Measurements from ENCODE around the gene LBX2.

The LBX2 gene

DNA sequence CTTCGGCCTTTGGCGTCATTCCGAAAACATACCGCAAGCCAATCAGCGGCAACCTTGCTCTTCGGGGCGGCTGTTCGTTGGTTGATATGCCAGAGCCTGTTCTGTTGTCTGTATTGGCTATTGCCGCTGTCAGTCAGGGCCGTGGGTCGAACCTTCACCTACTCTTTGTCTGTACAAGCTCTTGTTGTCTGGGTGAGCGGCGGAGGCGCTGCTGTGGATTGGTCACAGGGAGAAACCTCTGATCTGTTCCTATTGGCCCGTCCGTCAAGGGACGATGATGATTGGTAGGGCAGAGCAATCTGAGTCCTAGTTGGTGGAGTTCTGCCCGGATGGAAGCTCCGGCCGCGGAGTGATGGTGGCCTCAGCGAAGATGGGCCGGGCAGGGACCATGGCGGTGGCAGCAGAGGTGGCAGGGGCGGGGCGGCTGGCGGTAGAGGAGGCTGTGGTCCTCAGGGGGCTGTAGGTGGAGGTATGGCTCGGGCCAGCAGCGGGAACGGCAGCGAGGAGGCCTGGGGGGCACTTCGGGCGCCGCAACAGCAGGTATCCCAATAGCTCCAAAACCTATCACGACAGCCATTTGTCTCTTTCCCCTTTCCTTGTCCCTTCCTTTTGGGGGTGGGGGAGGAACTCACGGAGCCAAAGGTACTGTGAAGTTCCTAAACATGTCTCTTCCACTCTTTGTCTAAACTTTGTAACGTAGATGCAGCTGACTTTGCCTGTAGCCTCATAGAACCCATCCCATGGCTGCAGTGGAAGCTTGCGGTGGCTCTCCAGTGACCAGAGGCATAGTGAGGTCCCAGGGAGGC lies 41.1 kb downstream of the LBX2 start, which contains the start of gene WBP1:
WBP1 (plus strand) TSS at position 307 of the 806 bp plus-strand sequence; CDS start at position 472, 165 bp downstream.
- peak; percentile 94 to 99 (median 96) for DNase-seq (ENCODE audit: low read depth in 4 of 4, low spot score in 1 of 4)

DNA sequence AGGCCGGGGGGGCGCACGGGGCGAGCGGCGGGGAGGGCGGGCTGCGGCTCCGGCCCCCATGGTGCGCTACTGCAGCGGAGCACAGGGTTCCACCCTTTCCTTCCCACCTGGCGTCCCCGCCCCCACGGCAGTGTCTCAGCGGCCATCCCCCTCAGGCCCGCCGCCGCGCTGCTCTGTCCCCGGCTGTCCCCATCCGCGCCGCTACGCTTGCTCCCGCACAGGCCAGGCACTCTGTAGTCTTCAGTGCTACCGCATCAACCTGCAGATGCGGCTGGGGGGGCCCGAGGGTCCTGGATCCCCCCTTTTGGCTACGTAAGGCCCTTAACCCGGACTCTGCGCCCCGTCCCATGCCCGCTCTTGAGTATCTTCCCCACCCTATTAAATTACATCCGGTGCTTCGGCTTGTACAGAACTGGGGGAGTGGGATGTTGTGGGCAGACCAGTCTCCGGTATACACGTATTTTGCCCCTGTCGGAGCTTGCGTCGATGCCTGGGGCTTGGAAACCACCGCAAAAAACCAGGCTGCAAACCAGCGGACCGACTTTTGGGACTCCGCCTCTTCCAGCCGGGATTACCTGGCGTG lies 41.8 kb downstream of the LBX2 start:
- DNase-seq (ENCODE audit: low read depth in 4 of 4, low spot score in 1 of 4), result peak; percentile 49 to 75 (median 64)

DNA sequence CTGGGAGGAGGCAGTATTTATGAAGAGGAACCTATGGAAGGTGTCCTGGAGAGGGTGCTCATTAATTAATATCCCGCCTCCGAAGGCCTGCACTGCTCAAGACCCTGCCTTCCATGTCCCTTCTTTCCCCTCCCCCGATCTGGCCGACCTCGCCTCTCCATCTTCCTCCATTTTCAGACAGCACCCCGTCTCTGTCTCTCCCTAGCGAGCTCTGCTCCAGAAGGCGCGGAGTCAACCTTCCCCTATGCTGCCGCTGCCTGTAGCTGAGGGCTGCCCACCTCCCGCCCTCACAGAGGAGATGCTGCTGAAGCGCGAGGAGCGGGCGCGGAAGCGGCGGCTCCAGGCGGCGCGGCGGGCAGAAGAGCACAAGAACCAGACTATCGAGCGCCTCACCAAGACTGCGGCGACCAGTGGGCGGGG lies 42.3 kb downstream of the LBX2 start:
- no peak for DNase-seq (ENCODE audit: low read depth in 4 of 4, low spot score in 1 of 4)

DNA sequence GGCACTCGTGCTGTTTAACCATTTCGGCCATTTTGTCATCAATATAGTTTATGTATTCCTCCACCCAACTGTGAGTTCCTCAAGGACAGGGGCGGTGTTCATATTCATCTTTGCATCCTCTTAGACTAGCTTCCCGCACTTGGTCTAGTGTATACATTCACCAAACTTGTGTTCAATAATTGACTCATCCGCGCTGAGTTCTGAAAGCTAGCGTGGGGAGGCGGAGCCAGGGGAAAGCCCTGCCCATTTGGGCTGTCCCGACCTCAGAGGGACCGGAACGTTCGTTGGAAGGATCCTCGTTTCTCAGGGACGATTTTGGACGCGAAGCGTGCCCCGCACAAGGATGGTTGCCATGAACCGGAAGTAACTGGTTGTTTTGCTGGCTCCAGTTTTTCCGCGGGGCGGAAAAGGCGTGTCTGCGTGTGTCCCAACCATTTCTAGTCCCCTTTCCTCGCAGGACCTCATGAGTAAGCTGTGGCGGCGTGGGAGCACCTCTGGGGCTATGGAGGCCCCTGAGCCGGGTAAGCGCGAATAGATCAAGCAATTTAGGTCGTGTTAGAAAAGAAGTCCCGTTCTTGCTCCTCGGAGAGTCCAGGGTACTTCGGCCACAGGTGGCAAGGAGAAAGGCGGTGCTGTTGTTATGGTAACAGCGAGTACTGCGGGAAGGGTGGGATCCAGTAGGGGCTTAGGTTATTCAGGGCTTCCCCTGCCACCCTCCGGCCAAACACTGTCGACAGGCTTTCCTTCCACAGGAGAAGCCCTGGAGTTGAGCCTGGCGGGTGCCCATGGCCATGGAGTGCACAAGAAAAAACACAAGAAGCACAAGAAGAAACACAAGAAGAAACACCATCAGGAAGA lies 44.5 kb downstream of the LBX2 start, which contains the start of gene INO80B:
INO80B (plus strand) TSS at position 434 of the 858 bp plus-strand sequence; CDS start at position 464, 30 bp downstream.
- peak; percentile 86 to 94 (median 94) for DNase-seq (ENCODE audit: low read depth in 4 of 4, low spot score in 1 of 4)

DNA sequence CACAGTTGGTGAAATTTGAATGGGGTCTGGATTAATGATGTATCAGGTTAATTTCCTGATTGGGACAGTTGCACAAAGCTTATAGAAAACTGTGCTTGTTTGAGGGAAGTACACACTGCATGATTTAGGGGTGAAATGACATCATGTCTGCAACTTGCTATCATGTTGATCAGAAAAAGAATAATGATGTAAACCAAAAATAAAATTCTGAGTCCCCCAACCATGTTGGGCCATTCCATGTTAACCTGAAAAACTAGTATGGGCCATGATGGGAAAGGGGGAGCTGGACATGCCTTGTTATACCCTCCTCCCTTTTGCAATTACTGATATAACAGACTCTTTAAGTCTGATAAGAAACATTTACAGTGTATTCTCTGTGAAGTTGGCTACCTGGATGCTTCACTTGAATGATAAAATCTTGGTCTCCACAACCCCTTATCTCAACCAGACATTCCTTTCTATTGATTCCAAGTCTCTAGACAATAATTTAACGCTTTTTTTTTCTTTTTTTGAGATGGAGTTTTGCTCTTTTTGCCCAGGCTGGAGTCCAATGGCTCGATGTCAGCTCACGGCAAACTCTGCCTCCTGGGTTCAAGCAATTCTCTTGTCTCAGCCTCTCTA lies 48.7 kb downstream of the LBX2 start:
- DNase-seq (ENCODE audit: low read depth in 4 of 4, low spot score in 1 of 4), result no peak

DNA sequence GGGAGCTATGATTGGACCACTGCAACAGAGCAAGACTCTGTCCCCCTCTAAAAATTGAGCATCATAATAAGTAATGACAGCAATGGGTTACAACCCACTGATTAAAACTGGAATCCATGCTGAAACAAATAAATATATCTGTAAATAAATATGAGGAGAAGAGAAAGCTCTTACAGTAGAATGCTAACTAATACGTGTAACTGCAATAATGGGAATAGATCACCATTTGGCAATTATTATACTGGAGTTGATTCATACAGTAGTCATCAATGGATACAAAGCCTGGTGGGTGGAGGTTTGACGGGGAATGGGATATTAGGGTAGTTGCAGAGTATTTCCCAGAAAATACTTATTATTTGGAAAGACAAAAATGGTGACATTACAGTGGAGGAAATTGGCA lies 50.6 kb downstream of the LBX2 start:
- no peak for DNase-seq (ENCODE audit: low read depth in 4 of 4, low spot score in 1 of 4)

Data from stimulated activated CD4-positive, alpha-beta T cell treated with anti-CD3 and anti-CD28 coated beads, Interleukin-1b, Interleukin-23, amount 100 ng/mL, for 24 hours (primary cell).